ENCODE measurements around the gene MBD6. TPM values are rescaled to one million over a fixed set of nuclear protein-coding genes. Genes with fewer than 3 reads are reported as not detected.

The MBD6 gene
- total RNA-seq, 1 experiment from 2014 or later, result 66.8 TPM

DNA sequence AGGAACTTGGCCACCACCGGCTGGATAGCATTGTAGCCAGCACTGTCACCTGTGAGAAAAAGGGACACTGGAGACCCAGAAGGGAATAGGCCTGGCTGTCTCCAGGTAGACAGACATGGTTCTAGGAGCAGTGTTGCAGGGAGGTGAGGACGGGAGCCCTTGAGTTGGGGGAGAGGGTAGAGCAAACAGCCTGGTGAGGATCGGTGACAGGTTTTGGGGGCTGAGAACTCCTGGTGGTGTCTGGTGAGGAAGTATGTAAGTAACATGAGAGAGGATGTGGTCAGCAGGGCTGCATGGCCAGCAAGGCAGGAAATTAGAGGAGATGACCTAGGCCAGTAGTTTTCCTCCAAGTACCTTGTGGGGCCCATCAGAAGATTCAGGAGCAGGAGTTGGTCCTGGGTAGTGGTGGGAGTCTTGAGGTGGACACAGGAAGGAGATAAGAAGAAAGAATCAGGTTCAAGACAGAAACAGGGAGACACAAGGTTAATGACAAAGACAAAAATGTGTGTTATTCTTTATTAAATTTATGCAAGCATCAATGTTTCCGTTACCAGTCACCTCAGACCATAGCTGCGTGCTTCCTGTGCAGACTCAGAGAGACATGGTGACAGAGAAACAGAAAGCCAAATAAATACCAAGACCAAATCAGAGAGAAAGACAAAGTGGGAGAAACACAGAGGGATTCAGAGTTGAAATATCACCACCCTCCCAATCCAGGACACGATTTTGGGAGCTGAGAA is 43.1 kb upstream of the MBD6 start, which contains the start of gene ARHGAP9:
Gene ARHGAP9 (minus strand): TSS at position 491 of the 740 bp plus-strand sequence. CDS start 460 bp downstream, at position 31.
- no CpG with 5 or more reads among the region's 6 CpGs for WGBS (ENCODE audit: extremely low coverage, insufficient read length, low lambda C conversion rate)
- no peak within 1 kb of the TSS for H2AFZ ChIP-seq (ENCODE audit: low read length)
- no peak within 1 kb of the TSS for H2BK15ac ChIP-seq (ENCODE audit: low read depth, low read length)
- no peak within 1 kb of the TSS for H2AK5ac ChIP-seq (ENCODE audit: insufficient read length, low read length)
- H3K27ac Mint-ChIP-seq, result no peak within 1 kb of the TSS
- H2BK20ac ChIP-seq (ENCODE audit: low read depth, low read length, poor library complexity, severe bottlenecking), result no peak within 1 kb of the TSS
- H3K36me3 Mint-ChIP-seq (ENCODE audit: insufficient read depth in 1 of 3, low read depth in 3 of 3), result no peaks in the 10 kb centered on the region; a peak in 2 of 7 replicates
- H3K27ac ChIP-seq (ENCODE audit: insufficient read length, low read depth, low read length), result no peak within 1 kb of the TSS
- H3K9ac ChIP-seq (ENCODE audit: extremely low read depth, insufficient read length, low read length), result no peak within 1 kb of the TSS
- H3K23ac ChIP-seq (ENCODE audit: insufficient read length, low read depth, low read length), result no peak within 1 kb of the TSS
- H3K4me3 Mint-ChIP-seq, result no peak within 1 kb of the TSS; a peak in 1 of 5 replicates
- H3K9me3 Mint-ChIP-seq, result no peaks in the 10 kb centered on the region
- no peak for DNase-seq
- no peak within 1 kb of the TSS for H3K14ac ChIP-seq (ENCODE audit: insufficient read depth, low read length)
- no peak within 1 kb of the TSS for H3K18ac ChIP-seq (ENCODE audit: insufficient read length, low read depth, low read length)
- H3K4me1 ChIP-seq (ENCODE audit: insufficient read depth, low read length), result peaks cover 3% of the 10 kb centered on the region; the same call in 1 of the 2 replicates
- H3K23me2 ChIP-seq (ENCODE audit: insufficient read length, low read depth, low read length, poor library complexity, severe bottlenecking), result peaks cover 15% of the 10 kb centered on the region
- TF ChIP-seq, protein P1, sequence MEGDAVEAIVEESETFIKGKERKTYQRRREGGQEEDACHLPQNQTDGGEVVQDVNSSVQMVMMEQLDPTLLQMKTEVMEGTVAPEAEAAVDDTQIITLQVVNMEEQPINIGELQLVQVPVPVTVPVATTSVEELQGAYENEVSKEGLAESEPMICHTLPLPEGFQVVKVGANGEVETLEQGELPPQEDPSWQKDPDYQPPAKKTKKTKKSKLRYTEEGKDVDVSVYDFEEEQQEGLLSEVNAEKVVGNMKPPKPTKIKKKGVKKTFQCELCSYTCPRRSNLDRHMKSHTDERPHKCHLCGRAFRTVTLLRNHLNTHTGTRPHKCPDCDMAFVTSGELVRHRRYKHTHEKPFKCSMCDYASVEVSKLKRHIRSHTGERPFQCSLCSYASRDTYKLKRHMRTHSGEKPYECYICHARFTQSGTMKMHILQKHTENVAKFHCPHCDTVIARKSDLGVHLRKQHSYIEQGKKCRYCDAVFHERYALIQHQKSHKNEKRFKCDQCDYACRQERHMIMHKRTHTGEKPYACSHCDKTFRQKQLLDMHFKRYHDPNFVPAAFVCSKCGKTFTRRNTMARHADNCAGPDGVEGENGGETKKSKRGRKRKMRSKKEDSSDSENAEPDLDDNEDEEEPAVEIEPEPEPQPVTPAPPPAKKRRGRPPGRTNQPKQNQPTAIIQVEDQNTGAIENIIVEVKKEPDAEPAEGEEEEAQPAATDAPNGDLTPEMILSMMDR (conservative IDR thresholded peaks at IDR 0.05), result no peak
- peaks cover 55% of the 10 kb centered on the region for H3K27me3 Mint-ChIP-seq (ENCODE audit: low read depth)
- H3K4me2 ChIP-seq (ENCODE audit: insufficient read depth, insufficient read length, low read length), result no peak within 1 kb of the TSS
- H4K20me1 ChIP-seq (ENCODE audit: control insufficient read depth, insufficient read depth, insufficient read length), result peaks cover 3% of the 10 kb centered on the region
- H2BK12ac ChIP-seq (ENCODE audit: insufficient read length, low read depth, low read length), result no peak within 1 kb of the TSS
- H4K8ac ChIP-seq (replicated peaks; ENCODE audit: insufficient read length, low read depth, low read length), result no peak within 1 kb of the TSS
- H3K9me3 ChIP-seq (ENCODE audit: control insufficient read depth, low read depth, low read length), result no peaks in the 10 kb centered on the region
- peaks cover 33 to 34% of the 10 kb centered on the region in 2 experiments for H3K4me1 Mint-ChIP-seq
- H3K79me2 ChIP-seq (ENCODE audit: insufficient read depth, low read length), result no peaks in the 10 kb centered on the region
- H4K5ac ChIP-seq (ENCODE audit: insufficient read length, low read depth, low read length), result no peak within 1 kb of the TSS
- H3K4ac ChIP-seq (ENCODE audit: low read depth, low read length), result no peak within 1 kb of the TSS
- no peaks in the 10 kb centered on the region for H3K79me1 ChIP-seq (ENCODE audit: insufficient read depth, low read depth, low read length, poor library complexity, severe bottlenecking)
- H4K91ac ChIP-seq (ENCODE audit: insufficient read length, low read depth, low read length), result no peak within 1 kb of the TSS
- no peak within 1 kb of the TSS for H3T11ph ChIP-seq (ENCODE audit: low read length)
- H3K56ac ChIP-seq (ENCODE audit: insufficient read length, low read depth, low read length), result no peak within 1 kb of the TSS
- H2BK120ac ChIP-seq (ENCODE audit: low read depth, low read length, poor library complexity, severe bottlenecking), result no peak within 1 kb of the TSS
- peaks cover 24% of the 10 kb centered on the region for H3K27me3 ChIP-seq (ENCODE audit: insufficient read depth, low read length)
- no peak within 1 kb of the TSS for H2BK5ac ChIP-seq (ENCODE audit: insufficient read length, low read length)

Data from H9 (cell line).